SK-N-SH (cell line): ENCODE data around the gene ZC3H15. TPM values are rescaled to one million over a fixed set of nuclear protein-coding genes. Genes with fewer than 3 reads are reported as not detected.

ENCODE experiments used
- CTCF ChIA-PET: fragments of 300-600, 350-600 bp; formaldehyde crosslinking; extraction: SDS; loops from one replicate; lab custom pipeline; 2021; lab: Yijun Ruan, JAX
- POLR2A ChIA-PET: fragments of 350-600 bp; sonication (Branson Sonifier 250); formaldehyde crosslinking; extraction: SDS; loops from one replicate; lab custom pipeline; 2020; ENCODE audit warnings: antibody characterized with exemption, inconsistent platforms; lab: Yijun Ruan, JAX
- DNase-seq: peaks from one replicate; pipeline ENCODE4 v3.0.0; 2012
- H2AFZ ChIP-seq: fragments of 200-600 bp; sonication (generic); 2 replicates; pipeline ENCODE4 v1.8.1; 2016; ENCODE audit warnings: antibody characterized with exemption, mild to moderate bottlenecking, low read depth
- H3F3A ChIP-seq: fragments of 200-600 bp; sonication (generic); replicated peaks from 2 replicates; pipeline ENCODE3; 2016; ENCODE audit warnings: antibody characterized with exemption, mild to moderate bottlenecking; ENCODE audit not compliant: insufficient read depth
- H3K27ac ChIP-seq, 2 experiments: fragments of 200-500 bp in 1 of 2; fragments of 200-600 bp in 1 of 2; sonication (Bioruptor generic) in 1 of 2; sonication (generic), shearing (Covaris generic) in 1 of 2; 2 replicates each; pipeline versions ENCODE4 v1.5.1 to v1.6.1; 2014 to 2016; ENCODE audit warnings: low read depth in 2 of 2, inconsistent platforms in 1 of 2, low read length in 1 of 2, mild to moderate bottlenecking in 1 of 2, mixed read lengths in 1 of 2
- H3K27me3 ChIP-seq: fragments of 200-600 bp; sonication (generic), shearing (Covaris generic); 2 replicates; pipeline ENCODE4 v1.6.1; 2016; ENCODE audit warnings: mixed run types; ENCODE audit not compliant: insufficient read depth
- H3K36me3 ChIP-seq, 2 experiments: fragments of 200-500 bp in 1 of 2; fragments of 200-600 bp in 1 of 2; sonication (Bioruptor generic) in 1 of 2; sonication (generic) in 1 of 2; replicated peaks in 1 of 2; 2 replicates each; pipeline versions ENCODE3 to v1.5.1; 2014 to 2016; ENCODE audit warnings: low read length in 1 of 2, mild to moderate bottlenecking in 1 of 2; ENCODE audit not compliant: insufficient read depth in 2 of 2, control insufficient read depth in 1 of 2
- H3K4me1 ChIP-seq, 2 experiments: fragments of 200-500 bp in 1 of 2; fragments of 200-600 bp in 1 of 2; sonication (Bioruptor generic) in 1 of 2; sonication (generic), shearing (Covaris generic) in 1 of 2; 2 replicates each; pipeline versions ENCODE4 v1.5.1 to v1.6.1; 2014 to 2016; ENCODE audit warnings: low read depth in 1 of 2, low read length in 1 of 2, mixed run types in 1 of 2; ENCODE audit not compliant: insufficient read depth in 2 of 2, control insufficient read depth in 1 of 2
- H3K4me2 ChIP-seq: fragments of 200-600 bp; sonication (generic), shearing (Covaris generic); 2 replicates; pipeline ENCODE4 v1.6.1; 2017; ENCODE audit warnings: mixed run types
- H3K4me3 ChIP-seq, 2 experiments: fragments of 200-500 bp in 1 of 2; fragments of 200-600 bp in 1 of 2; sonication (Bioruptor generic) in 1 of 2; sonication (generic), shearing (Covaris generic) in 1 of 2; 2 replicates each; pipeline versions ENCODE4 v1.5.1 to v1.8.1; 2014 to 2016; ENCODE audit warnings: low read depth in 2 of 2, inconsistent platforms in 1 of 2, low read length in 1 of 2, mild to moderate bottlenecking in 1 of 2, mixed read lengths in 1 of 2, moderate library complexity in 1 of 2
- H3K79me2 ChIP-seq: fragments of 200-600 bp; sonication (generic); 2 replicates; pipeline ENCODE4 v1.8.1; 2017; ENCODE audit warnings: mild to moderate bottlenecking; ENCODE audit not compliant: insufficient read depth
- H3K9ac ChIP-seq: fragments of 200-600 bp; sonication (generic); 2 replicates; pipeline ENCODE4 v1.6.1; 2017; ENCODE audit warnings: mixed run types
- H3K9me2 ChIP-seq: fragments of 200-600 bp; sonication (generic); 2 replicates; pipeline ENCODE4 v1.6.1; 2017; ENCODE audit warnings: mixed run types
- H3K9me3 ChIP-seq: fragments of 200-600 bp; sonication (generic); 2 replicates; pipeline ENCODE4 v1.6.1; 2017; ENCODE audit warnings: mixed run types, mild to moderate bottlenecking, moderate library complexity
- H4K20me1 ChIP-seq: fragments of 200-600 bp; sonication (generic); 2 replicates; pipeline ENCODE4 v1.6.1; 2017; ENCODE audit warnings: mild to moderate bottlenecking, mixed run types; ENCODE audit not compliant: insufficient read depth
- CHD2 ChIP-seq: fragments of 150-350 bp; IDR thresholded peaks from 2 replicates; pipeline ENCODE4 v1.6.1; 2018; ENCODE audit warnings: low read length; ENCODE audit not compliant: partially characterized antibody
- EP300 ChIP-seq, 2 experiments: IDR thresholded peaks; 2 replicates each; pipeline versions ENCODE4 v1.4.0 to v1.6.1; 2012; ENCODE audit warnings: borderline replicate concordance in 1 of 2, low read depth in 1 of 2, low read length in 1 of 2
- FOSL2 ChIP-seq: IDR thresholded peaks from 2 replicates; pipeline ENCODE4 v1.4.0; 2012; ENCODE audit warnings: low read depth, mild to moderate bottlenecking, moderate library complexity, borderline replicate concordance
- FOXM1 ChIP-seq: IDR thresholded peaks from 2 replicates; pipeline ENCODE4 v1.4.0; 2012; ENCODE audit warnings: low read depth, mild to moderate bottlenecking
- GABPA ChIP-seq: IDR thresholded peaks from 2 replicates; pipeline ENCODE4 v1.4.0; 2012; ENCODE audit warnings: low read depth, mild to moderate bottlenecking
- JUND ChIP-seq: IDR thresholded peaks from 2 replicates; pipeline ENCODE4 v1.4.0; 2012
- MEF2A ChIP-seq: IDR thresholded peaks from 2 replicates; pipeline ENCODE4 v1.4.0; 2012; ENCODE audit warnings: low read depth, borderline replicate concordance
- MXI1 ChIP-seq: IDR thresholded peaks from 2 replicates; pipeline ENCODE4 v1.6.1; 2012; ENCODE audit warnings: mild to moderate bottlenecking, low read depth, low read length, improper control_type of control experiment
- NFIC ChIP-seq: IDR thresholded peaks from 2 replicates; pipeline ENCODE4 v1.4.0; 2012; ENCODE audit warnings: borderline replicate concordance
- POLR2AphosphoS5 ChIP-seq: IDR thresholded peaks from 2 replicates; pipeline ENCODE4 v1.6.1; 2012; ENCODE audit warnings: low read depth, low read length
- RAD21 ChIP-seq: IDR thresholded peaks from 2 replicates; pipeline ENCODE4 v1.6.1; 2012; ENCODE audit warnings: mild to moderate bottlenecking, low read length
- SIN3A ChIP-seq: IDR thresholded peaks from 2 replicates; pipeline ENCODE4 v1.6.1; 2012; ENCODE audit warnings: low read depth, mild to moderate bottlenecking, low read length, moderate library complexity, borderline replicate concordance
- SMC3 ChIP-seq: IDR thresholded peaks from 2 replicates; pipeline ENCODE4 v1.6.1; 2012; ENCODE audit warnings: low read depth, low read length, improper control_type of control experiment
- TCF12 ChIP-seq: IDR thresholded peaks from 2 replicates; pipeline ENCODE4 v1.4.0; 2012
- ZBTB33 ChIP-seq: IDR thresholded peaks from 2 replicates; pipeline ENCODE4 v1.4.0; 2012; ENCODE audit warnings: low read depth, borderline replicate concordance
- WGBS: methylation state at CpG from one replicate; pipeline ENCODE4 v1.1.6; 2017; ENCODE audit warnings: low lambda C conversion rate; 5-methylcytosine and 5-hydroxymethylcytosine counted together
- polyA plus RNA-seq, 3 experiments: library from polyadenylated mRNA; depleted of rRNA; stranded (reverse); fragments of >200 nt; gene quantifications; 2 replicates each; pipeline ENCODE4 v1.2.3, GENCODE V29; 2012
- TF ChIP-seq, protein P1 (sequence below): fragments of 200-600 bp; sonication (generic); IDR thresholded peaks from 2 replicates; pipeline ENCODE4 v1.6.1; 2017; ENCODE audit warnings: antibody characterized with exemption, mild to moderate bottlenecking, moderate library complexity
- TF ChIP-seq, protein P2 (sequence below): IDR thresholded peaks from 2 replicates; pipeline ENCODE4 v1.6.1; 2012; ENCODE audit warnings: mild to moderate bottlenecking, low read depth, low read length, moderate library complexity
- TF ChIP-seq, protein P3 (sequence below): IDR thresholded peaks from 2 replicates; pipeline ENCODE4; 2012

ZC3H15 gene
- polyA plus RNA-seq, 1 of the 3 experiments (the other 2 are of a cell fraction): 26.5 TPM

DNA sequence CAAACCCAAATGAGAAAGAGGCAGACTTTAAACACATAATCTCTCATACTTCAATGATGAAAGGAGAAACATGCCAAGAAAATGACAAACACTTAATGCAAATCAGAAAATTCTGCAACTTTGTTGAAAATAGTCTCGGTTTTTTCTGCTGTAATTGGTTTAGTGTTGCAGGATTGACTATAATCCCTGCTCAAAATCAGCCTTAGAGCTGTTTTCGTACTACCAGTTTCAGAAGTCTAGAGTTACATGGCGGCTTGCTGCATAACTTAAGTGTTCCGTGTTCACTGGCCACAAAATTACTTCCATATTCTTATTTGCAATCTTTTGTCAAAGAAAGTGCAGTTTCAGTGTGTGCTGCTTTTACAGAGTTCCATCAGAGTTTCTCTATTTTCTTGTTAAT lies 54.9 kb downstream of the ZC3H15 start (continued):
- TF ChIP-seq, protein P1, sequence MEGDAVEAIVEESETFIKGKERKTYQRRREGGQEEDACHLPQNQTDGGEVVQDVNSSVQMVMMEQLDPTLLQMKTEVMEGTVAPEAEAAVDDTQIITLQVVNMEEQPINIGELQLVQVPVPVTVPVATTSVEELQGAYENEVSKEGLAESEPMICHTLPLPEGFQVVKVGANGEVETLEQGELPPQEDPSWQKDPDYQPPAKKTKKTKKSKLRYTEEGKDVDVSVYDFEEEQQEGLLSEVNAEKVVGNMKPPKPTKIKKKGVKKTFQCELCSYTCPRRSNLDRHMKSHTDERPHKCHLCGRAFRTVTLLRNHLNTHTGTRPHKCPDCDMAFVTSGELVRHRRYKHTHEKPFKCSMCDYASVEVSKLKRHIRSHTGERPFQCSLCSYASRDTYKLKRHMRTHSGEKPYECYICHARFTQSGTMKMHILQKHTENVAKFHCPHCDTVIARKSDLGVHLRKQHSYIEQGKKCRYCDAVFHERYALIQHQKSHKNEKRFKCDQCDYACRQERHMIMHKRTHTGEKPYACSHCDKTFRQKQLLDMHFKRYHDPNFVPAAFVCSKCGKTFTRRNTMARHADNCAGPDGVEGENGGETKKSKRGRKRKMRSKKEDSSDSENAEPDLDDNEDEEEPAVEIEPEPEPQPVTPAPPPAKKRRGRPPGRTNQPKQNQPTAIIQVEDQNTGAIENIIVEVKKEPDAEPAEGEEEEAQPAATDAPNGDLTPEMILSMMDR: no peak
- TF ChIP-seq GABPA (no peak), SIN3A (no peak)

GRCh38 chr2:186542002-186542401 lies 55.9 kb downstream of the ZC3H15 start:
- no peak overlapping the region for H3K9ac ChIP-seq

DNA sequence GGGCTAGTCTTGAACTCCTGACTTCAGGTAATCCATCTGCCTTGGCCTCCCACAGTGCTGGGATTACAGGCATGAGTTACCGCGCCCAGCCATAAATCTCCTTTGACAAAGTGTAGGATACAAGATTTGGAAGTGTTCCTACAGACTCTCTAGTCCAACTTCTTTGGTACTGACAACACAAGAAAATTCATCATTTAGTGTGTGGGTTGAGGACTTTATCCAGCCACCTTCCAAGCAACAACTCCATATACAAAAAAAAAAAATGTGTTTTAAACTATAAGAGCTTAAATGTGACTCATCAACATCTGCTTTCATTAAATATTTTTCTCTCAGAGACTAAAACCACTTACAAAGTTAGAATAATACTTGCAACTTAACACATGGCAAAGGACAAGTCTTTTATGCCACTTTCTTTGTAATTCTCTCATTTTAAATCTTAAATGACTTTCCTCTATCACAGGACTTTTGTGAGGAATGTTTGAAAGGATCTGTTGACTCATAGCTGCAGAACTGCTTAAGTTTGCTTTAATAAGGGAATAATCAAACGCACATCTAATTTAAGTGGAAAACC lies 57.6 kb downstream of the ZC3H15 start:
- Histone ChIP-seq H3K4me1 (peaks cover 0 to 34% of the 10 kb centered on the region in 2 experiments; a peak in 3 of 4 replicates), H3K9me3 (no peaks in the 10 kb centered on the region), H3K9ac (peak overlapping the region; percentile 68), H4K20me1 (no peaks in the 10 kb centered on the region; the same call in 1 of the 2 replicates), H2AFZ (0 out of 2 replicates have a peak overlapping the region, but pooled peaks have one; percentile 43), H3F3A (peaks cover 34% of the 10 kb centered on the region), H3K9me2 (no peaks in the 10 kb centered on the region), H3K27ac (peak overlapping the region; percentile 85 to 98; a peak in 3 of 4 replicates), H3K79me2 (no peaks in the 10 kb centered on the region), H3K27me3 (no peaks in the 10 kb centered on the region), H3K4me3 (peak overlapping the region in 1 of 2 experiments; percentile 20; a peak in 2 of 4 replicates), H3K36me3 (no peaks in the 10 kb centered on the region), H3K4me2 (peak overlapping the region; percentile 66)
- ChIA-PET POLR2A (no interaction called here), CTCF (interaction anchor here (1.0 kb wide), 1 partner anchor 33 kb away, joined by 3 read pairs; no protein-coding TSS in a partner anchor)
- 44% methylated on average over 3 of the region's 3 CpGs for WGBS
- no peak for DNase-seq
- TF ChIP-seq ZBTB33 (no peak), FOSL2 (peak; percentile 66; the same call in 1 of the 2 replicates), RAD21 (no peak), POLR2AphosphoS5 (no peak), SMC3 (no peak), EP300 (IDR thresholded peaks at IDR 0.05; ENCODE audit: borderline replicate concordance in 1 of 2, low read depth in 1 of 2, low read length in 1 of 2) (no peak; a peak in 1 of 4 replicates), FOXM1 (no peak), TCF12 (peak; percentile 79), CHD2 (no peak), JUND (peak; percentile 56)
- TF ChIP-seq, protein P2, sequence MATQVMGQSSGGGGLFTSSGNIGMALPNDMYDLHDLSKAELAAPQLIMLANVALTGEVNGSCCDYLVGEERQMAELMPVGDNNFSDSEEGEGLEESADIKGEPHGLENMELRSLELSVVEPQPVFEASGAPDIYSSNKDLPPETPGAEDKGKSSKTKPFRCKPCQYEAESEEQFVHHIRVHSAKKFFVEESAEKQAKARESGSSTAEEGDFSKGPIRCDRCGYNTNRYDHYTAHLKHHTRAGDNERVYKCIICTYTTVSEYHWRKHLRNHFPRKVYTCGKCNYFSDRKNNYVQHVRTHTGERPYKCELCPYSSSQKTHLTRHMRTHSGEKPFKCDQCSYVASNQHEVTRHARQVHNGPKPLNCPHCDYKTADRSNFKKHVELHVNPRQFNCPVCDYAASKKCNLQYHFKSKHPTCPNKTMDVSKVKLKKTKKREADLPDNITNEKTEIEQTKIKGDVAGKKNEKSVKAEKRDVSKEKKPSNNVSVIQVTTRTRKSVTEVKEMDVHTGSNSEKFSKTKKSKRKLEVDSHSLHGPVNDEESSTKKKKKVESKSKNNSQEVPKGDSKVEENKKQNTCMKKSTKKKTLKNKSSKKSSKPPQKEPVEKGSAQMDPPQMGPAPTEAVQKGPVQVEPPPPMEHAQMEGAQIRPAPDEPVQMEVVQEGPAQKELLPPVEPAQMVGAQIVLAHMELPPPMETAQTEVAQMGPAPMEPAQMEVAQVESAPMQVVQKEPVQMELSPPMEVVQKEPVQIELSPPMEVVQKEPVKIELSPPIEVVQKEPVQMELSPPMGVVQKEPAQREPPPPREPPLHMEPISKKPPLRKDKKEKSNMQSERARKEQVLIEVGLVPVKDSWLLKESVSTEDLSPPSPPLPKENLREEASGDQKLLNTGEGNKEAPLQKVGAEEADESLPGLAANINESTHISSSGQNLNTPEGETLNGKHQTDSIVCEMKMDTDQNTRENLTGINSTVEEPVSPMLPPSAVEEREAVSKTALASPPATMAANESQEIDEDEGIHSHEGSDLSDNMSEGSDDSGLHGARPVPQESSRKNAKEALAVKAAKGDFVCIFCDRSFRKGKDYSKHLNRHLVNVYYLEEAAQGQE: no peak
- TF ChIP-seq, protein P3, sequence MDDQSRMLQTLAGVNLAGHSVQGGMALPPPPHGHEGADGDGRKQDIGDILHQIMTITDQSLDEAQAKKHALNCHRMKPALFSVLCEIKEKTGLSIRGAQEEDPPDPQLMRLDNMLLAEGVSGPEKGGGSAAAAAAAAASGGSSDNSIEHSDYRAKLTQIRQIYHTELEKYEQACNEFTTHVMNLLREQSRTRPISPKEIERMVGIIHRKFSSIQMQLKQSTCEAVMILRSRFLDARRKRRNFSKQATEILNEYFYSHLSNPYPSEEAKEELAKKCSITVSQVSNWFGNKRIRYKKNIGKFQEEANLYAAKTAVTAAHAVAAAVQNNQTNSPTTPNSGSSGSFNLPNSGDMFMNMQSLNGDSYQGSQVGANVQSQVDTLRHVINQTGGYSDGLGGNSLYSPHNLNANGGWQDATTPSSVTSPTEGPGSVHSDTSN: peak; percentile 62

More at GRCh38 chr2:186542002-186542401, 55.9 kb downstream of the ZC3H15 start:
- H3K36me3 ChIP-seq: no peaks in the 10 kb centered on the region
- ChIA-PET POLR2A (no interaction called here), CTCF (interaction anchor here (1.3 kb wide), 1 partner anchor 11 kb away, joined by 4 read pairs; no protein-coding TSS in a partner anchor)
- TF ChIP-seq SIN3A (no peak), NFIC (no peak), MXI1 (no peak), MEF2A (no peak)
- no peak overlapping the region for H2AFZ ChIP-seq
- no peak overlapping the region for H3K4me2 ChIP-seq
- no peaks in the 10 kb centered on the region for H3K79me2 ChIP-seq
- no peaks in the 10 kb centered on the region; the same call in 1 of the 2 replicates for H4K20me1 ChIP-seq
- DNase-seq: no peak
- H3K4me1 ChIP-seq: peaks cover 0 to 31% of the 10 kb centered on the region in 2 experiments; a peak in 3 of 4 replicates
- no peaks in the 10 kb centered on the region for H3K9me3 ChIP-seq
- H3K27ac ChIP-seq: no peak overlapping the region
- H3K4me3 ChIP-seq: no peak overlapping the region
- 81% methylated on average over 4 of the region's 4 CpGs for WGBS
- H3K27me3 ChIP-seq: no peaks in the 10 kb centered on the region
- peaks cover 34% of the 10 kb centered on the region for H3F3A ChIP-seq
- H3K9me2 ChIP-seq: no peaks in the 10 kb centered on the region
